K562 (cell line): ENCODE results near the gene PPT2. TPM values are rescaled to one million over a fixed set of nuclear protein-coding genes. Genes with fewer than 3 reads are reported as not detected.

Source experiments
- ATAC-seq: fragments of 200-7000 bp; cut with Tn5 transposase; 3 replicates; pipeline ENCODE4 v1.9.1; 2020; ENCODE audit warnings: moderate library complexity
- BruUV-seq: library from RNA; stranded (reverse); fragments of 400-500 nt; replicated peaks from 2 replicates; lab custom pipeline; 2021; lab: Mats Ljungman, UMichigan
- CTCF ChIA-PET: fragments of 300-600 bp; formaldehyde crosslinking; extraction: SDS; loops from one replicate; lab custom pipeline; 2021; ENCODE audit warnings: low intra/inter-chr PET ratio; lab: Yijun Ruan, JAX
- POLR2A ChIA-PET: fragments of 300-600, 350-650 bp; sonication (Branson Sonifier 250); formaldehyde crosslinking; extraction: SDS; loops from one replicate; lab custom pipeline; 2021; ENCODE audit warnings: antibody characterized with exemption, inconsistent platforms; lab: Yijun Ruan, JAX
- DNase-seq, 4 experiments: peaks; one replicate each; pipeline versions ENCODE4 v3.0.0 to v3.0.0-alpha.2; 2011 to 2018; ENCODE audit warnings: low spot score in 3 of 4, mixed read lengths in 3 of 4; ENCODE audit errors: extremely low read depth in 1 of 4
- FAIRE-seq: peaks from 2 replicates; lab custom pipeline; 2011; peaks lifted over from hg19 to GRCh38; lab: Jason Lieb, UNC
- H2AFZ ChIP-seq: 2 replicates; pipeline ENCODE4 v1.6.0; 2011; ENCODE audit warnings: low read depth, low read length, control low read depth, inconsistent platforms
- H3K27ac ChIP-seq: fragments of 200-600 bp; 3 replicates; pipeline ENCODE4 v1.8.0; 2011; ENCODE audit warnings: low read depth, mild to moderate bottlenecking, control low read depth, inconsistent platforms, low read length, moderate library complexity, mixed read lengths; ENCODE audit errors: extremely low read depth
- H3K27me3 ChIP-seq, 2 experiments: fragments of 300-600 bp in 1 of 2; 2 replicates in 1 of 2; 3 replicates in 1 of 2; pipeline versions ENCODE4 v1.6.0 to v1.8.0; 2011; ENCODE audit warnings: inconsistent platforms in 2 of 2, low read length in 2 of 2, mild to moderate bottlenecking in 1 of 2, mixed read lengths in 1 of 2, moderate library complexity in 1 of 2; ENCODE audit not compliant: control insufficient read depth in 2 of 2, insufficient read depth in 2 of 2
- H3K36me3 ChIP-seq: fragments of 300-600 bp; 3 replicates; pipeline ENCODE4 v1.8.0; 2011; ENCODE audit warnings: mild to moderate bottlenecking, low read length, inconsistent platforms; ENCODE audit not compliant: control insufficient read depth, insufficient read depth
- H3K4me1 ChIP-seq, 2 experiments: fragments of 200-600 bp in 1 of 2; replicated peaks in 1 of 2; 2 replicates in 1 of 2; 3 replicates in 1 of 2; pipeline versions ENCODE4 v1.5.1 to v1.8.0; 2011; ENCODE audit warnings: inconsistent platforms in 2 of 2, low read length in 2 of 2, mild to moderate bottlenecking in 1 of 2, mixed read lengths in 1 of 2, moderate library complexity in 1 of 2; ENCODE audit not compliant: control insufficient read depth in 2 of 2, insufficient read depth in 2 of 2
- H3K4me2 ChIP-seq: 2 replicates; pipeline ENCODE4 v1.6.1; 2011; ENCODE audit warnings: low read length, control low read depth, inconsistent platforms, mixed read lengths; ENCODE audit not compliant: insufficient read depth
- H3K4me3 ChIP-seq: fragments of 200-600 bp; sonication (generic), shearing (Covaris generic); 2 replicates; pipeline ENCODE4 v1.5.1; 2016; ENCODE audit warnings: control low read depth, inconsistent platforms
- H3K79me2 ChIP-seq: fragments of 200-600 bp; 3 replicates; pipeline ENCODE4 v1.8.0; 2011; ENCODE audit warnings: low read length, inconsistent platforms; ENCODE audit not compliant: control insufficient read depth, insufficient read depth
- H3K9ac ChIP-seq, 2 experiments: 2 replicates each; pipeline versions ENCODE4 v1.6.0 to v1.6.1; 2011; ENCODE audit warnings: low read depth in 2 of 2, low read length in 2 of 2, control low read depth in 1 of 2, inconsistent platforms in 1 of 2, mild to moderate bottlenecking in 1 of 2, mixed read lengths in 1 of 2; ENCODE audit not compliant: insufficient read depth in 1 of 2
- H3K9me1 ChIP-seq: one replicate; pipeline ENCODE4 v1.6.0; 2011; ENCODE audit warnings: inconsistent platforms, mild to moderate bottlenecking, low read length, moderate library complexity; ENCODE audit not compliant: control insufficient read depth, insufficient read depth
- H3K9me3 ChIP-seq: replicated peaks from 2 replicates; pipeline ENCODE4 v1.5.1; 2011; ENCODE audit warnings: low read depth, low read length, inconsistent platforms; ENCODE audit not compliant: control insufficient read depth, insufficient read depth
- H4K20me1 ChIP-seq: replicated peaks from 2 replicates; pipeline ENCODE4 v1.6.1; 2011; ENCODE audit warnings: low read length, inconsistent platforms, mixed read lengths; ENCODE audit not compliant: control insufficient read depth, insufficient read depth
- ATF7 ChIP-seq: fragments of 450-650 bp; IDR thresholded peaks from 2 replicates; pipeline ENCODE4 v1.7.1; 2014; ENCODE audit warnings: mild to moderate bottlenecking, moderate library complexity
- E2F4 ChIP-seq: sonication (generic); formaldehyde crosslinking; IDR thresholded peaks from 2 replicates; pipeline ENCODE4 v1.8.0; 2022; ENCODE audit warnings: mild to moderate bottlenecking, low read depth, missing genetic modification reagents
- HDAC6 ChIP-seq: IDR thresholded peaks from 2 replicates; pipeline ENCODE4 v1.6.1; 2012; ENCODE audit warnings: low read depth, mild to moderate bottlenecking, control low read depth, inconsistent platforms, low read length, moderate library complexity
- ILF3 ChIP-seq: fragments of 450-650 bp; IDR thresholded peaks from 2 replicates; pipeline ENCODE4 v1.6.1; 2018; ENCODE audit warnings: antibody characterized with exemption, mild to moderate bottlenecking, moderate library complexity, borderline replicate concordance
- SIN3B ChIP-seq: fragments of 450-650 bp; IDR thresholded peaks from 2 replicates; pipeline ENCODE4 v1.6.1; 2017; ENCODE audit warnings: low read depth, mild to moderate bottlenecking, moderate library complexity
- TAF1 ChIP-seq: IDR thresholded peaks from 2 replicates; pipeline ENCODE4 v1.6.1; 2011; ENCODE audit warnings: mild to moderate bottlenecking, low read length, moderate library complexity; ENCODE audit not compliant: insufficient read depth, control insufficient read depth, severe bottlenecking; ENCODE audit errors: extremely low read depth
- THRAP3 ChIP-seq: fragments of 450-650 bp; IDR thresholded peaks from 2 replicates; pipeline ENCODE4 v1.6.1; 2016; ENCODE audit warnings: mild to moderate bottlenecking, inconsistent platforms, borderline replicate concordance
- ZNF436 ChIP-seq: fragments of 250-450, 450-650 bp; sonication (Bioruptor Pico); formaldehyde crosslinking; IDR thresholded peaks from 2 replicates; pipeline ENCODE4 v1.7.0; 2020; ENCODE audit warnings: mild to moderate bottlenecking
- WGBS: fragments of 100-300 bp; shearing (Covaris generic); methylation state at CpG from one replicate; pipeline ENCODE4 v1.1.6; 2016; ENCODE audit warnings: low coverage, mixed read lengths; ENCODE audit not compliant: insufficient coverage; ENCODE audit errors: missing lambda C conversion rate; 5-methylcytosine and 5-hydroxymethylcytosine counted together
- in situ Hi-C: fragments of 300-500 bp; cut with MboI; formaldehyde crosslinking; loops from 4 replicates; pipeline ENCODE4 v1.15.0; 2018; ENCODE audit warnings: inconsistent platforms, mixed read lengths
- intact Hi-C: fragments of 100-400 bp; cut with micrococcal nuclease; formaldehyde crosslinking; loops from 2 replicates; pipeline ENCODE4 v1.14.2; 2022
- polyA plus RNA-seq, 8 experiments: library from polyadenylated mRNA; depleted of rRNA in 4 of 8; stranded (reverse) in 5 of 8; unstranded in 3 of 8; fragments of >200 nt; fragmentation: Nextera tagmentation in 2 of 8; fragmentation: Illumina TruSeq in 1 of 8; extraction: Ambion mirVana in 2 of 8; extraction: Trizol in 1 of 8; gene quantifications; 2 replicates each; pipeline versions ENCODE4 v1.2.1 to v1.2.3, GENCODE V29; 2011 to 2014; ENCODE audit warnings: inconsistent platforms in 1 of 8, missing spikeins in 1 of 8
- total RNA-seq, 7 experiments: library from RNA; depleted of rRNA in 6 of 7; stranded (reverse); fragments of >200 nt in 6 of 7; fragmentation: Illumina TruSeq in 2 of 7; extraction: Trizol in 2 of 7; gene quantifications; 2 replicates each; pipeline versions ENCODE4 v1.2.1 to v1.2.3, GENCODE V29; 2011 to 2021; ENCODE audit warnings: low replicate concordance in 1 of 7
- TF ChIP-seq, protein P1 (sequence below): fragments of 250-450 bp; sonication (Bioruptor Pico); IDR thresholded peaks from 2 replicates; pipeline ENCODE4 v1.6.1; 2021; ENCODE audit warnings: mild to moderate bottlenecking
- TF ChIP-seq, protein P2 (sequence below): fragments of 250-450 bp; sonication (Bioruptor Pico); IDR thresholded peaks from 2 replicates; pipeline ENCODE4 v1.4.0; 2020; ENCODE audit warnings: mild to moderate bottlenecking, moderate library complexity, borderline replicate concordance
- TF ChIP-seq, protein P3 (sequence below): fragments of 250-450 bp; sonication (Bioruptor Pico); IDR thresholded peaks from 2 replicates; pipeline ENCODE4 v1.8.0; 2021; ENCODE audit warnings: moderate library complexity, mild to moderate bottlenecking, inconsistent platforms
- TF ChIP-seq, protein P4 (sequence below): fragments of 250-450 bp; sonication (Bioruptor Pico); IDR thresholded peaks from 2 replicates; pipeline ENCODE4 v1.4.0; 2020

PPT2 gene
- total and polyA plus RNA-seq, 9 of the 15 experiments (the other 6 are each of a cell fraction or from before 2014, with no cell fraction given): 27.4 to 98.8 (median 69.9) TPM

GRCh38 chr6:32105433-32105832 lies 48.5 kb upstream of the PPT2 start (continued):
- TF ChIP-seq, protein P1, sequence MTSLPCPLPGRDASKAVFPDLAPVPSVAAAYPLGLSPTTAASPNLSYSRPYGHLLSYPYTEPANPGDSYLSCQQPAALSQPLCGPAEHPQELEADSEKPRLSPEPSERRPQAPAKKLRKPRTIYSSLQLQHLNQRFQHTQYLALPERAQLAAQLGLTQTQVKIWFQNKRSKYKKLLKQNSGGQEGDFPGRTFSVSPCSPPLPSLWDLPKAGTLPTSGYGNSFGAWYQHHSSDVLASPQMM (CRISPR knock-in tag): no peak
- TF ChIP-seq, protein P2, sequence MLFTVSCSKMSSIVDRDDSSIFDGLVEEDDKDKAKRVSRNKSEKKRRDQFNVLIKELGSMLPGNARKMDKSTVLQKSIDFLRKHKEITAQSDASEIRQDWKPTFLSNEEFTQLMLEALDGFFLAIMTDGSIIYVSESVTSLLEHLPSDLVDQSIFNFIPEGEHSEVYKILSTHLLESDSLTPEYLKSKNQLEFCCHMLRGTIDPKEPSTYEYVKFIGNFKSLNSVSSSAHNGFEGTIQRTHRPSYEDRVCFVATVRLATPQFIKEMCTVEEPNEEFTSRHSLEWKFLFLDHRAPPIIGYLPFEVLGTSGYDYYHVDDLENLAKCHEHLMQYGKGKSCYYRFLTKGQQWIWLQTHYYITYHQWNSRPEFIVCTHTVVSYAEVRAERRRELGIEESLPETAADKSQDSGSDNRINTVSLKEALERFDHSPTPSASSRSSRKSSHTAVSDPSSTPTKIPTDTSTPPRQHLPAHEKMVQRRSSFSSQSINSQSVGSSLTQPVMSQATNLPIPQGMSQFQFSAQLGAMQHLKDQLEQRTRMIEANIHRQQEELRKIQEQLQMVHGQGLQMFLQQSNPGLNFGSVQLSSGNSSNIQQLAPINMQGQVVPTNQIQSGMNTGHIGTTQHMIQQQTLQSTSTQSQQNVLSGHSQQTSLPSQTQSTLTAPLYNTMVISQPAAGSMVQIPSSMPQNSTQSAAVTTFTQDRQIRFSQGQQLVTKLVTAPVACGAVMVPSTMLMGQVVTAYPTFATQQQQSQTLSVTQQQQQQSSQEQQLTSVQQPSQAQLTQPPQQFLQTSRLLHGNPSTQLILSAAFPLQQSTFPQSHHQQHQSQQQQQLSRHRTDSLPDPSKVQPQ (CRISPR knock-in tag): no peak
- no peak for TF ChIP-seq ATF7
- TF ChIP-seq TAF1: no peak
- TF ChIP-seq ZNF436 (CRISPR knock-in tag): no peak
- TF ChIP-seq, protein P3, sequence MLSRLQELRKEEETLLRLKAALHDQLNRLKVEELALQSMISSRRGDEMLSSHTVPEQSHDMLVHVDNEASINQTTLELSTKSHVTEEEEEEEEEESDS (CRISPR knock-in tag): no peak

- intact Hi-C loops: no loop called here
- peak overlapping the region in 1 of 2 experiments; percentile 14; a peak in 1 of 4 replicates for H3K9ac ChIP-seq
- POLR2A ChIA-PET: interaction anchor here (0.7 to 4.9 kb wide), 5 partner anchors 9 to 505 kb away, joined by 3 to 38 read pairs (median 3); no protein-coding TSS in a partner anchor
- no peak for TF ChIP-seq E2F4 (CRISPR knock-in tag)
- no peak for TF ChIP-seq SIN3B
- TF ChIP-seq, protein P4, sequence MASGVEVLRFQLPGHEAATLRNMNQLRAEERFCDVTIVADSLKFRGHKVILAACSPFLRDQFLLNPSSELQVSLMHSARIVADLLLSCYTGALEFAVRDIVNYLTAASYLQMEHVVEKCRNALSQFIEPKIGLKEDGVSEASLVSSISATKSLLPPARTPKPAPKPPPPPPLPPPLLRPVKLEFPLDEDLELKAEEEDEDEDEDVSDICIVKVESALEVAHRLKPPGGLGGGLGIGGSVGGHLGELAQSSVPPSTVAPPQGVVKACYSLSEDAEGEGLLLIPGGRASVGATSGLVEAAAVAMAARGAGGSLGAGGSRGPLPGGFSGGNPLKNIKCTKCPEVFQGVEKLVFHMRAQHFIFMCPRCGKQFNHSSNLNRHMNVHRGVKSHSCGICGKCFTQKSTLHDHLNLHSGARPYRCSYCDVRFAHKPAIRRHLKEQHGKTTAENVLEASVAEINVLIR (CRISPR knock-in tag): no peak
- TF ChIP-seq THRAP3: no peak
- TF ChIP-seq ILF3: no peak
- no peak for TF ChIP-seq HDAC6
Measured at GRCh38 chr6:32107406-32107805, 46.5 kb upstream of the PPT2 start.

More at GRCh38 chr6:32107406-32107805, 46.5 kb upstream of the PPT2 start:
- CTCF ChIA-PET: no interaction called here
- DNase-seq: no peak
- no peak for ATAC-seq
- H3K4me1 ChIP-seq: peaks cover 29 to 37% of the 10 kb centered on the region in 2 experiments
- H3K79me2 ChIP-seq: no peaks in the 10 kb centered on the region
- no peak overlapping the region for H3K4me3 ChIP-seq
- no peaks in the 10 kb centered on the region for H4K20me1 ChIP-seq
- no TSS peak for BruUV-seq
- H3K36me3 ChIP-seq: no peaks in the 10 kb centered on the region
- H3K27me3 ChIP-seq: peaks cover 0 to 30% of the 10 kb centered on the region in 2 experiments; a peak in 2 of 5 replicates
- no peak for FAIRE-seq
- H3K9me3 ChIP-seq: no peaks in the 10 kb centered on the region
- in situ Hi-C loops: no loop called here
- no peak overlapping the region; the same call in 1 of the 2 replicates for H3K4me2 ChIP-seq
- no peaks in the 10 kb centered on the region for H3K9me1 ChIP-seq
- no peak overlapping the region for H2AFZ ChIP-seq
- H3K27ac ChIP-seq: no peak overlapping the region
- WGBS: 57% methylated on average over 1 of the region's 1 CpG
